HL-60 (cell line): Measurements from ENCODE around the gene RBMS3.
"Not testable (repeated sequence)": the region's sequence is repeated elsewhere in the genome, so short reads cannot be mapped to it uniquely, and the experiment has no call there.

Experiments used
- DNase-seq, 2 experiments: peaks; one replicate each; pipeline ENCODE4 v3.0.0-alpha.2; 2010 to 2020; ENCODE audit warnings: low read depth in 1 of 2, low spot score in 1 of 2
- H3K27ac ChIP-seq: fragments of 250-450 bp; sonication (Bioruptor Pico); replicated peaks from 2 replicates; pipeline ENCODE4 v1.5.1; 2020; ENCODE audit warnings: mild to moderate bottlenecking, moderate library complexity
- H3K27me3 ChIP-seq: fragments of 250-450 bp; sonication (Bioruptor Pico); 2 replicates; pipeline ENCODE4 v1.5.1; 2021; ENCODE audit warnings: mild to moderate bottlenecking, moderate library complexity; ENCODE audit not compliant: insufficient read depth, poor library complexity, severe bottlenecking
- H3K4me3 ChIP-seq: replicated peaks from 2 replicates; pipeline ENCODE4 v1.5.1; 2011; ENCODE audit warnings: mild to moderate bottlenecking, control low read depth, low read length; ENCODE audit not compliant: insufficient read depth
- GABPA ChIP-seq: IDR thresholded peaks from 2 replicates; pipeline ENCODE4 v1.6.1; 2012; ENCODE audit warnings: low read depth
- POLR2AphosphoS5 ChIP-seq: IDR thresholded peaks from 2 replicates; pipeline ENCODE4 v1.6.1; 2012; ENCODE audit warnings: low read depth
- SPI1 ChIP-seq: IDR thresholded peaks from 2 replicates; pipeline ENCODE4 v1.6.1; 2012; ENCODE audit warnings: low read depth, mild to moderate bottlenecking, borderline replicate concordance
- TF ChIP-seq, protein P1 (sequence below): IDR thresholded peaks from one replicate; pipeline ENCODE4 v1.5.1; 2011; ENCODE audit warnings: low read length, control low read depth, inconsistent platforms; ENCODE audit not compliant: insufficient read depth
- TF ChIP-seq, protein P2 (sequence below): IDR thresholded peaks from 2 replicates; pipeline ENCODE4 v1.6.1; 2012; ENCODE audit warnings: low read depth; ENCODE audit not compliant: insufficient replicate concordance

RBMS3 gene

DNA sequence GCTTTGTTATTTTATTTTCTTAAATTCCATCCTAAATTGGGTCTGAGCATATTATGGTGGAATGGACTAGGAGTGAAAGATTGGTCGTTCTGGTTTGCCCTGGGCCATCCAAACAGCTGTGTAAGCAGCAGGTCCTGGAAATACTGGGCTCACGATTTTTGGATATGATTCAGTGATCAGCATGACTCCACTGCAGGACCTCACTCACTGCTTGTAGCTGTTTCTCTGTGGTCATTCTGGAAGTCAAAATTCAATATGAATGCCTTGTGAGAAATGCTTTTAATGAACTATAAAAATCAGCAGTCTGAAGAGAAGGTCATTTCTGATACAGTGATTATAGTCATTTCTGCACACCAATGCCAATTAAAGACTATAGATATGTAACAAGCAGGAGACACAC lies 185.0 kb downstream of the RBMS3 start:
- TF ChIP-seq, protein P1, sequence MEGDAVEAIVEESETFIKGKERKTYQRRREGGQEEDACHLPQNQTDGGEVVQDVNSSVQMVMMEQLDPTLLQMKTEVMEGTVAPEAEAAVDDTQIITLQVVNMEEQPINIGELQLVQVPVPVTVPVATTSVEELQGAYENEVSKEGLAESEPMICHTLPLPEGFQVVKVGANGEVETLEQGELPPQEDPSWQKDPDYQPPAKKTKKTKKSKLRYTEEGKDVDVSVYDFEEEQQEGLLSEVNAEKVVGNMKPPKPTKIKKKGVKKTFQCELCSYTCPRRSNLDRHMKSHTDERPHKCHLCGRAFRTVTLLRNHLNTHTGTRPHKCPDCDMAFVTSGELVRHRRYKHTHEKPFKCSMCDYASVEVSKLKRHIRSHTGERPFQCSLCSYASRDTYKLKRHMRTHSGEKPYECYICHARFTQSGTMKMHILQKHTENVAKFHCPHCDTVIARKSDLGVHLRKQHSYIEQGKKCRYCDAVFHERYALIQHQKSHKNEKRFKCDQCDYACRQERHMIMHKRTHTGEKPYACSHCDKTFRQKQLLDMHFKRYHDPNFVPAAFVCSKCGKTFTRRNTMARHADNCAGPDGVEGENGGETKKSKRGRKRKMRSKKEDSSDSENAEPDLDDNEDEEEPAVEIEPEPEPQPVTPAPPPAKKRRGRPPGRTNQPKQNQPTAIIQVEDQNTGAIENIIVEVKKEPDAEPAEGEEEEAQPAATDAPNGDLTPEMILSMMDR: no peak
- TF ChIP-seq POLR2AphosphoS5 (no peak), SPI1 (no peak), GABPA (no peak)
- TF ChIP-seq, protein P2, sequence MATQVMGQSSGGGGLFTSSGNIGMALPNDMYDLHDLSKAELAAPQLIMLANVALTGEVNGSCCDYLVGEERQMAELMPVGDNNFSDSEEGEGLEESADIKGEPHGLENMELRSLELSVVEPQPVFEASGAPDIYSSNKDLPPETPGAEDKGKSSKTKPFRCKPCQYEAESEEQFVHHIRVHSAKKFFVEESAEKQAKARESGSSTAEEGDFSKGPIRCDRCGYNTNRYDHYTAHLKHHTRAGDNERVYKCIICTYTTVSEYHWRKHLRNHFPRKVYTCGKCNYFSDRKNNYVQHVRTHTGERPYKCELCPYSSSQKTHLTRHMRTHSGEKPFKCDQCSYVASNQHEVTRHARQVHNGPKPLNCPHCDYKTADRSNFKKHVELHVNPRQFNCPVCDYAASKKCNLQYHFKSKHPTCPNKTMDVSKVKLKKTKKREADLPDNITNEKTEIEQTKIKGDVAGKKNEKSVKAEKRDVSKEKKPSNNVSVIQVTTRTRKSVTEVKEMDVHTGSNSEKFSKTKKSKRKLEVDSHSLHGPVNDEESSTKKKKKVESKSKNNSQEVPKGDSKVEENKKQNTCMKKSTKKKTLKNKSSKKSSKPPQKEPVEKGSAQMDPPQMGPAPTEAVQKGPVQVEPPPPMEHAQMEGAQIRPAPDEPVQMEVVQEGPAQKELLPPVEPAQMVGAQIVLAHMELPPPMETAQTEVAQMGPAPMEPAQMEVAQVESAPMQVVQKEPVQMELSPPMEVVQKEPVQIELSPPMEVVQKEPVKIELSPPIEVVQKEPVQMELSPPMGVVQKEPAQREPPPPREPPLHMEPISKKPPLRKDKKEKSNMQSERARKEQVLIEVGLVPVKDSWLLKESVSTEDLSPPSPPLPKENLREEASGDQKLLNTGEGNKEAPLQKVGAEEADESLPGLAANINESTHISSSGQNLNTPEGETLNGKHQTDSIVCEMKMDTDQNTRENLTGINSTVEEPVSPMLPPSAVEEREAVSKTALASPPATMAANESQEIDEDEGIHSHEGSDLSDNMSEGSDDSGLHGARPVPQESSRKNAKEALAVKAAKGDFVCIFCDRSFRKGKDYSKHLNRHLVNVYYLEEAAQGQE: no peak
- DNase-seq: no peak
- Histone ChIP-seq H3K27me3 (no peaks in the 10 kb centered on the region), H3K4me3 (no peak overlapping the region), H3K27ac (no peak overlapping the region)

GRCh38 chr3:29466442-29466841 lies 185.6 kb downstream of the RBMS3 start:
- Histone ChIP-seq H3K27ac (no peak overlapping the region), H3K4me3 (no peak overlapping the region), H3K27me3 (no peaks in the 10 kb centered on the region)
- DNase-seq: no peak
- TF ChIP-seq SPI1 (no peak), GABPA (no peak), POLR2AphosphoS5 (no peak)
- TF ChIP-seq, protein P2: no peak
- TF ChIP-seq, protein P1: no peak

DNA sequence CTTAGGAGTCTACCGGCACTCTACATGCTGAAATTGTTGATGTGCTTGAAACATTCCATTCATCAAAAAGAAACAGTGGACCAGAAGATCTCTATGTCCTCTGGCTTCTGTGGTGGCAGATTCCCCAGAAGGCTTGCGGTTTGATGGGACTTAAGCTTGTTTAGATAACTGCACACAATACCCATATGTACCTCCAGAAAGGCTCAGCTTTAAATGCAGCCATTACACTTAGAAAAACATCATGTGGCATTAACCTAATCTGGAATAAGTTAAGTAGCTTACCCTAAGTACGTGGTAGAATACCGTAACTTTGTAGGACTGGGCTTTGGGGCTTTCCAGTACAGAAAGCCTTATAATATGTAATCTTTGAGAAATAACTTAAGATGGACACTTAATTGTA lies 187.3 kb downstream of the RBMS3 start:
- TF ChIP-seq POLR2AphosphoS5 (no peak), GABPA (no peak), SPI1 (no peak)
- TF ChIP-seq, protein P1: no peak
- TF ChIP-seq, protein P2: no peak
- DNase-seq: no peak
- H3K4me3 ChIP-seq: no peak overlapping the region
- H3K27me3 ChIP-seq: no peaks in the 10 kb centered on the region
- H3K27ac ChIP-seq: no peak overlapping the region

DNA sequence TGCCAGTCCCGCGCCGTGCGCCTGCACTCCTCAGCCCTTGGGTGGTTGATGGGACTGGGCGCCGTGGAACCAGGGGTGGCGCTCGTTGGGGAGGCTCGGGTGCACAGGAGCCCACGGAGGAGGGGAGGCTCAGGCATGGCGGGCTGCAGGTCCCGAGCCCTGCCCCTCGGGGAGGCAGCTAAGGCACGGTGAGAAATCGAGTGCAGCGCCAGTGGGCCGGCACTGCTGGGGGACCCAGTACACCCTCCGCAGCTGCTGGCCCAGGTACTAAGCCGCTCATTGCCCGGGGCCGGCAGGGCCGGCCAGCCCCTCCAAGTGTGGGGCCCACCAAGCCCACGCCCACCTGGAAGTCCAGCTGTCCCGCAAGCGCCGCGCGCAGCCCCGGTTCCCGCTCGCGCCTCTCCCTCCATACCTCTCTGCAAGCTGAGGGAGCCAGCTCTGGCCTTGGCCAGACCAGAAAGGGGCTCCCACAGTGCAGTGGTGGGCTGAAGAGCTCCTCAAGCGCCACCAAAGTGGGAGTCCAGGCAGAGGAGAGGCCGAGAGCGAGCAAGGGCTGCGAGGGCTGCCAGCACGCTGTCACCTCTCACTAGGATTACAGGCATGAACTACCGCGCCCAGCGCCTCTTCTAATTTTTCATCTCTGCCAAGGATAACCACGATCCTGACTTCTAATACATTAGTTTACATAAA lies 192.8 kb downstream of the RBMS3 start:
- H3K4me3 ChIP-seq, H3K27ac ChIP-seq, DNase-seq, H3K27me3 ChIP-seq: not testable (repeated sequence)
